Smooth muscle cell (in vitro differentiated cells): ENCODE measurements around the gene C2CD5. TPM values are rescaled to one million over a fixed set of nuclear protein-coding genes. Genes with fewer than 3 reads are reported as not detected.
A peak's percentile ranks its signal among the peaks of the same experiment; 100 is the strongest.

Experiments
- DNase-seq: peaks from one replicate; lab custom pipeline; 2025; ENCODE audit not compliant: unreplicated experiment; lab: John Stamatoyannopoulos, UW
- H2AFZ ChIP-seq: fragments of 200-600 bp; sonication (generic); 2 replicates; pipeline ENCODE4 v1.6.0; 2016; ENCODE audit warnings: antibody characterized with exemption, low read depth, mild to moderate bottlenecking
- H3F3A ChIP-seq: fragments of 200-600 bp; sonication (generic); 2 replicates; pipeline ENCODE4 v1.6.0; 2017; ENCODE audit warnings: antibody characterized with exemption, low read depth
- H3K27ac ChIP-seq: fragments of 200-600 bp; sonication (generic); 2 replicates; pipeline ENCODE4 v1.5.1; 2016; ENCODE audit warnings: low read depth, mild to moderate bottlenecking
- H3K27me3 ChIP-seq: fragments of 200-600 bp; sonication (generic); 2 replicates; pipeline ENCODE4 v1.6.1; 2016; ENCODE audit warnings: low read depth, mild to moderate bottlenecking
- H3K36me3 ChIP-seq: fragments of 200-600 bp; sonication (generic); 2 replicates; pipeline ENCODE4 v1.5.1; 2016; ENCODE audit warnings: low read depth
- H3K4me1 ChIP-seq: fragments of 200-600 bp; sonication (generic); 2 replicates; pipeline ENCODE4 v1.5.1; 2016; ENCODE audit warnings: low read depth
- H3K4me2 ChIP-seq: fragments of 200-600 bp; sonication (generic); 2 replicates; pipeline ENCODE4 v1.6.0; 2016; ENCODE audit warnings: mild to moderate bottlenecking
- H3K4me3 ChIP-seq: fragments of 200-600 bp; sonication (generic); 2 replicates; pipeline ENCODE4 v1.5.1; 2016; ENCODE audit warnings: mild to moderate bottlenecking
- H3K79me2 ChIP-seq: fragments of 200-600 bp; sonication (generic); 2 replicates; pipeline ENCODE4 v1.6.0; 2016; ENCODE audit warnings: low read depth, mild to moderate bottlenecking
- H3K9ac ChIP-seq: fragments of 200-600 bp; sonication (generic); 2 replicates; pipeline ENCODE4 v1.6.0; 2016; ENCODE audit warnings: low read depth
- H3K9me3 ChIP-seq: fragments of 200-600 bp; sonication (generic); replicated peaks from 2 replicates; pipeline ENCODE4 v1.5.1; 2016; ENCODE audit warnings: low read depth
- H4K20me1 ChIP-seq: fragments of 200-600 bp; sonication (generic); 2 replicates; pipeline ENCODE4 v1.6.0; 2016; ENCODE audit warnings: low read depth
- WGBS: methylation state at CpG from one replicate; pipeline ENCODE4 v1.1.7; 2016; ENCODE audit warnings: low lambda C conversion rate; 5-methylcytosine and 5-hydroxymethylcytosine counted together
- polyA plus RNA-seq: library from polyadenylated mRNA; unstranded; fragments of >200 nt; fragmentation: Nextera tagmentation; extraction: Ambion mirVana; gene quantifications from 2 replicates; pipeline ENCODE4 v1.2.1, GENCODE V29; 2016
- total RNA-seq: library from RNA; depleted of rRNA; stranded (reverse); fragments of >200 nt; gene quantifications from 2 replicates; pipeline ENCODE4 v1.2.3, GENCODE V29; 2014
- TF ChIP-seq, protein P1 (sequence below): fragments of 200-600 bp; sonication (generic); IDR thresholded peaks from 2 replicates; pipeline ENCODE4 v1.5.1; 2017; ENCODE audit warnings: borderline replicate concordance, mild to moderate bottlenecking, antibody characterized with exemption; ENCODE audit not compliant: insufficient read depth, poor library complexity, severe bottlenecking

Gene C2CD5
- total and polyA plus RNA-seq, 2 experiments from 2014 or later: 6.4 to 13.2 TPM

- Histone ChIP-seq H3K27me3 (no peaks in the 10 kb centered on the region), H3K79me2 (no peaks in the 10 kb centered on the region), H3K36me3 (peaks cover 10% of the 10 kb centered on the region), H3K4me3 (no peak overlapping the region), H3K9me3 (no peaks in the 10 kb centered on the region), H3F3A (no peaks in the 10 kb centered on the region), H3K9ac (no peak overlapping the region), H2AFZ (no peak overlapping the region), H3K4me2 (no peak overlapping the region), H3K27ac (no peak overlapping the region), H4K20me1 (no peaks in the 10 kb centered on the region), H3K4me1 (peaks cover 7% of the 10 kb centered on the region)
- 97% methylated on average over 3 of the region's 3 CpGs for WGBS
- TF ChIP-seq, protein P1, sequence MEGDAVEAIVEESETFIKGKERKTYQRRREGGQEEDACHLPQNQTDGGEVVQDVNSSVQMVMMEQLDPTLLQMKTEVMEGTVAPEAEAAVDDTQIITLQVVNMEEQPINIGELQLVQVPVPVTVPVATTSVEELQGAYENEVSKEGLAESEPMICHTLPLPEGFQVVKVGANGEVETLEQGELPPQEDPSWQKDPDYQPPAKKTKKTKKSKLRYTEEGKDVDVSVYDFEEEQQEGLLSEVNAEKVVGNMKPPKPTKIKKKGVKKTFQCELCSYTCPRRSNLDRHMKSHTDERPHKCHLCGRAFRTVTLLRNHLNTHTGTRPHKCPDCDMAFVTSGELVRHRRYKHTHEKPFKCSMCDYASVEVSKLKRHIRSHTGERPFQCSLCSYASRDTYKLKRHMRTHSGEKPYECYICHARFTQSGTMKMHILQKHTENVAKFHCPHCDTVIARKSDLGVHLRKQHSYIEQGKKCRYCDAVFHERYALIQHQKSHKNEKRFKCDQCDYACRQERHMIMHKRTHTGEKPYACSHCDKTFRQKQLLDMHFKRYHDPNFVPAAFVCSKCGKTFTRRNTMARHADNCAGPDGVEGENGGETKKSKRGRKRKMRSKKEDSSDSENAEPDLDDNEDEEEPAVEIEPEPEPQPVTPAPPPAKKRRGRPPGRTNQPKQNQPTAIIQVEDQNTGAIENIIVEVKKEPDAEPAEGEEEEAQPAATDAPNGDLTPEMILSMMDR: peak; percentile 45
- no peak for DNase-seq
Observed at GRCh38 chr12:22529281-22530060, 14.9 kb downstream of the C2CD5 start.

DNA sequence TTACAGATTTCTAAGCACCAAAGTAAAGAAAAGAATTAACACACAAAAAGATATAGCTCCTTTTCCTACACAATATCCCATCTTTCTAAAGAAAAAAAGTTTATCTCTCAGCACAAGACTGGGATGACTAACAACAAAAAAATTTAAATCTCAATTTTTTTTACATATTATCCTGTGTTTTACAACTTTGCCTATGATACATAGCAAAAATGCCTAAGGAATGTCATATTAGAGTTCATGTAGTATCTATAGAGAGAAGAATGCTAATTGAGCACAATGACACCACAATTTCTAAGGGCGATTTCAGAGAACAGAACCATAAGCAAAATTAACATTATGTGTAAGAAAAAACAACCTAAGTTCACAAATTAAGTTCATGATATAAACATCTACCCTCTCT, 16.3 kb downstream of the C2CD5 start:
- no peak for DNase-seq
- H2AFZ ChIP-seq: no peak overlapping the region
- whole genome bisulfite sequencing: 81% methylated on average over 1 of the region's 1 CpG

DNA sequence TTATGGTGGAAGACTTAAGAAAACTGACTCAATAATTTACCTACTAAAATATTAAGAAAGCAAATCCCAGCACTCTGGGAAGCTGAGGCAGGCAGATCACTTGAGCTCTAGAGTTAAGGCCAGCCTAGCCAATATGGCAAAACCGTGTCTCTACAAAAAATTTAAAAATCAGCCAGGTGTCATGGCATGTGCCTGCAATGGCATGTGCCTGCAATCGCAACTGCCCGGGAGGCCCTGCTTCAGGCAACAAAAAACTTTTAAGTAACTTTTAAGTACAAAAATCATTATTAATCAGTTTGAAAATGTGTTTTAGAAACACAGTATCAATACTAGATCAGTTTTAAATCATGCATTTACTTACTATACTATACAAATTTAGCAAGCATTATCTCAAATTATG, 17.5 kb downstream of the C2CD5 start:
- no peaks in the 10 kb centered on the region for H3K27me3 ChIP-seq

More for the DNA sequence above, 16.3 kb downstream of the C2CD5 start:
- Histone ChIP-seq H3K27me3 (no peaks in the 10 kb centered on the region), H3K27ac (peak overlapping the region; percentile 75), H3K79me2 (no peaks in the 10 kb centered on the region), H3K4me3 (no peak overlapping the region), H3K36me3 (peaks cover 10% of the 10 kb centered on the region), H3K4me1 (peaks cover 7% of the 10 kb centered on the region), H3K4me2 (peak overlapping the region; percentile 74), H3F3A (no peaks in the 10 kb centered on the region), H3K9ac (peak overlapping the region; percentile 20), H3K9me3 (no peaks in the 10 kb centered on the region), H4K20me1 (no peaks in the 10 kb centered on the region)
- TF ChIP-seq, protein P1: no peak

More for the DNA sequence above, 17.5 kb downstream of the C2CD5 start:
- Histone ChIP-seq H3K4me3 (no peak overlapping the region), H3K9ac (no peak overlapping the region), H3F3A (no peaks in the 10 kb centered on the region), H3K4me1 (peaks cover 7% of the 10 kb centered on the region), H3K27ac (no peak overlapping the region), H3K36me3 (peaks cover 9% of the 10 kb centered on the region), H3K4me2 (no peak overlapping the region), H4K20me1 (no peaks in the 10 kb centered on the region), H3K79me2 (no peaks in the 10 kb centered on the region), H3K9me3 (no peaks in the 10 kb centered on the region), H2AFZ (no peak overlapping the region)
- DNase-seq: no peak
- TF ChIP-seq, protein P1: no peak
- WGBS: 94% methylated on average over 3 of the region's 3 CpGs
